NCI-H524 treated with DMSO at 0.1 percent for 48 hours (cell line): ENCODE measurements around the gene TACSTD2.
A peak's percentile ranks its signal among the peaks of the same experiment; 100 is the strongest.
"Not testable (repeated sequence)": the region's sequence is repeated elsewhere in the genome, so short reads cannot be mapped to it uniquely, and the experiment has no call there.

Experiments
- DNase-seq: peaks from one replicate; lab custom pipeline; 2025; lab: John Stamatoyannopoulos, UW

Gene TACSTD2

GRCh38 chr1:58563715-58564114 lies 13.3 kb downstream of the TACSTD2 start:
- not testable (repeated sequence) for DNase-seq

- DNase-seq = no peak
Measured at GRCh38 chr1:58561633-58562032, 15.4 kb downstream of the TACSTD2 start.

GRCh38 chr1:58555393-58555792 lies 21.7 kb downstream of the TACSTD2 start:
- DNase-seq = no peak

GRCh38 chr1:58551186-58552140 lies 25.6 kb downstream of the TACSTD2 start:
- no peak for DNase-seq

- not testable (repeated sequence) for DNase-seq
Measured at GRCh38 chr1:58549291-58549690, 27.8 kb downstream of the TACSTD2 start.

GRCh38 chr1:58548371-58548770 lies 28.7 kb downstream of the TACSTD2 start:
- peak; percentile 86 for DNase-seq

GRCh38 chr1:58546520-58547308 lies 30.3 kb downstream of the TACSTD2 start, which contains the start of gene OMA1:
Gene OMA1 (minus strand): TSS chr1:58546726. CDS start chr1:58539294, 7,432 bp downstream.
- DNase-seq = peak; percentile 87

- peak; percentile 47 for DNase-seq
Measured at GRCh38 chr1:58545591-58546519, 31.2 kb downstream of the TACSTD2 start.

GRCh38 chr1:58543260-58543659 lies 33.8 kb downstream of the TACSTD2 start:
- DNase-seq = no peak

- no peak for DNase-seq
Measured at GRCh38 chr1:58539553-58539952, 37.5 kb downstream of the TACSTD2 start.

GRCh38 chr1:58538821-58539220 lies 38.2 kb downstream of the TACSTD2 start:
- no peak for DNase-seq

GRCh38 chr1:58531842-58532241 lies 45.2 kb downstream of the TACSTD2 start:
- DNase-seq = not testable (repeated sequence)

GRCh38 chr1:58529284-58529683 lies 47.8 kb downstream of the TACSTD2 start:
- no peak for DNase-seq

- no peak for DNase-seq
Measured at GRCh38 chr1:58528518-58528917, 48.5 kb downstream of the TACSTD2 start.
